NB4 (cell line): ENCODE data around the gene GPR176.
A peak's percentile ranks its signal among the peaks of the same experiment; 100 is the strongest.

Experiments
- DNase-seq: peaks from one replicate; pipeline ENCODE4 v3.0.0; 2010; ENCODE audit warnings: low read depth
- H3K4me3 ChIP-seq: one replicate; pipeline ENCODE4 v1.5.1; 2011; ENCODE audit warnings: mild to moderate bottlenecking, low read depth, low read length, moderate library complexity
- MYC ChIP-seq: IDR thresholded peaks from 2 replicates; pipeline ENCODE4 v1.6.1; 2011; ENCODE audit warnings: low read depth, low read length
- POLR2A ChIP-seq: IDR thresholded peaks from 2 replicates; pipeline ENCODE4 v1.6.1; 2011; ENCODE audit warnings: mild to moderate bottlenecking; ENCODE audit not compliant: insufficient read length; ENCODE audit errors: extremely low read depth
- TF ChIP-seq, protein P1 (sequence below): IDR thresholded peaks from 2 replicates; pipeline ENCODE4 v1.6.1; 2011; ENCODE audit warnings: low read depth, low read length
- TF ChIP-seq, protein P2 (sequence below): IDR thresholded peaks from one replicate; pipeline ENCODE4 v1.5.1; 2012; ENCODE audit warnings: low read depth, low read length

Gene GPR176

DNA sequence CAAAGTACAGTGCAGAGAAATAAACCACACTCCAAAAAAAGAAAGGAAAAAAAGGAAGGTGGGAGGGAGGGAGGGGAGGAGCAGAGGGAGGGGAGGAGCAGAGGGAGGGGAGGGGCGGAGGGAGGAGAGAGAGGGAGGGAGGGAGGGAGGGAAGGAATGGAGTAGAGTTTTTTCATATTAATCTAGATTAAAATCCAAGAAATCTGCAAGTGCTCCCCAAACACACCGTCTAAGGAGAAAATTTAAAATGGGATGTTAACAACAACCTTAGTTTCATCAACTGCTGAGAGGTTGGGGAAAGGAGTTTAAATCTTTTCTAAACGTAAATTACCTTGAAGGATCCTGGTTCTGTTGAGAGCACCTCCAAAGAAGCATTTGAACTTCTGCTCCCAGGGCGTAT is 144.0 kb downstream of the GPR176 start:
- H3K4me3 ChIP-seq, result no peak overlapping the region
- DNase-seq, result no peak
- TF ChIP-seq, protein P1, sequence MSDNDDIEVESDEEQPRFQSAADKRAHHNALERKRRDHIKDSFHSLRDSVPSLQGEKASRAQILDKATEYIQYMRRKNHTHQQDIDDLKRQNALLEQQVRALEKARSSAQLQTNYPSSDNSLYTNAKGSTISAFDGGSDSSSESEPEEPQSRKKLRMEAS, result no peak
- TF ChIP-seq POLR2A, result no peak
- TF ChIP-seq, protein P2, sequence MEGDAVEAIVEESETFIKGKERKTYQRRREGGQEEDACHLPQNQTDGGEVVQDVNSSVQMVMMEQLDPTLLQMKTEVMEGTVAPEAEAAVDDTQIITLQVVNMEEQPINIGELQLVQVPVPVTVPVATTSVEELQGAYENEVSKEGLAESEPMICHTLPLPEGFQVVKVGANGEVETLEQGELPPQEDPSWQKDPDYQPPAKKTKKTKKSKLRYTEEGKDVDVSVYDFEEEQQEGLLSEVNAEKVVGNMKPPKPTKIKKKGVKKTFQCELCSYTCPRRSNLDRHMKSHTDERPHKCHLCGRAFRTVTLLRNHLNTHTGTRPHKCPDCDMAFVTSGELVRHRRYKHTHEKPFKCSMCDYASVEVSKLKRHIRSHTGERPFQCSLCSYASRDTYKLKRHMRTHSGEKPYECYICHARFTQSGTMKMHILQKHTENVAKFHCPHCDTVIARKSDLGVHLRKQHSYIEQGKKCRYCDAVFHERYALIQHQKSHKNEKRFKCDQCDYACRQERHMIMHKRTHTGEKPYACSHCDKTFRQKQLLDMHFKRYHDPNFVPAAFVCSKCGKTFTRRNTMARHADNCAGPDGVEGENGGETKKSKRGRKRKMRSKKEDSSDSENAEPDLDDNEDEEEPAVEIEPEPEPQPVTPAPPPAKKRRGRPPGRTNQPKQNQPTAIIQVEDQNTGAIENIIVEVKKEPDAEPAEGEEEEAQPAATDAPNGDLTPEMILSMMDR, result no peak
- no peak for TF ChIP-seq MYC

DNA sequence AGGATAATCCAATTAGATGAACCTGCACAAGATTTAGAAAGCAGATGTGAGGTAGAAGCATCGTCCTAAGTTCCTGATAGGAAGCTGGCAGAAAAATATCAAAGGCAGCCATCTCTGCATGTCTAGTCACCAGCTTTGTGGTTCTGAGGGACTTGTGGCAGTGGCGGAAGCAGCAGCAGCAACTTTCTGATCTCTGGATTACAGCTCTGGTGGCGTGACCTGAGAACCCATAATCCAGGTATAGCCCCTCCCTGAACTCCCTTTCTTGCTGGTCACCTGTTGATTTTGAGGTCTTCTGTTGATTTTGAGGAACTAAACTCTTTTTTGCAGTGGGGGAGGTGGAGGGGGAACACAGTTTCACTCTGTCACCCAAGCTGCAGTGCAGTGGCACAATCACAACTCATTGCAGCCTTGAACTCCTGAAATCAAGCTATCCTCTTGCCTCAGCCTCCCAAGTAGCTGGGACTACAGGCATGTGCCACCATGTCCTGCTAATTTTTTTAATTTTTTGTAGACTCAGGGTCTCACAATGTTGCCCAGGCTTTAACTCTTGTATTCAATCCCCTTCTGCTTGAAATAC is 145.3 kb downstream of the GPR176 start:
- no peak overlapping the region for H3K4me3 ChIP-seq
- peak; percentile 19 for DNase-seq
- TF ChIP-seq, protein P2, result no peak
- no peak for TF ChIP-seq MYC
- TF ChIP-seq POLR2A, result no peak

DNA sequence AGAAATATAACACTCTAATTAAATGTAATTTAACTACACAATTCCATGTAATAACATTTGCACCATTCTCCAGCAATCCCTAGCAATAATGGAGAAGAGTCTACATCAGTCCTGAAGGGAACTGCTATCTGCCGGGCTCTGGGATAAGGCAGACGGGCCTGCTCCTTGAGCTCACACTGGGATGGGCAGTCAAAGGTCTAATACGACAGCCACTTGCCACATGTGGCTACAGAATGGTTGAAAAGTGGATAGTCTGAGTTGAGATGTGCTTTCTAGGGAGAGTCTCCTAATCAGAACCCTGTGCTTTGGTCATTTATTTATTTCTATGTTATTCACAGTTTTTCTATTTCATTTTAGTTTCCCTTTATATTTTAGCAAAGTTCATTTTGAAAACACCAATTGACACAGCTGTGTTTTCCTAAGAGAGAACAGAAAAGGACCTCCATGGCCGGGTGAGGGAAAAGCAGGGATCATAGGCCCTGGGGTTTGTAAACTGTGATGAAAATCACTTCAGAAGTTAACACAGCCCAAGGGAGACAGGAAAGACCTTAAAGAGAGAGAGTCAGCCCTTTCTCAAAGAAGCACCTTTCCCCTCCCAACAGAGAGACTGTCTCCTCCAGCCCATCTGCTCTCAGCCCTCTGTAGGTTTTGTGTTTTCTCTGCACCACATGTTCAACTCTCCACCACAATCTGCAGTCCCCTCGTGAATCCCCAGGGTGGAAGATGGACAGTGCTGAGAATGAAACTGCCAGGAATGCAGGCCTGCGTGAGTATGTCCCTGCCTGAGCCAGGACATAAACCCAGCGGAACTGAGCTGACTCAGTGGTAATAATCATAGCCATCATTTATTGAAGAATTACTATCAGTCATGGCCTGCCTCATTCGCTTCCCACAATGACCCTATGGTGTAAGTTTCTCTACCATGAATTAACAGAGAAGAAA is 149.0 kb downstream of the GPR176 start:
- no peak for TF ChIP-seq MYC
- TF ChIP-seq, protein P1, result no peak
- TF ChIP-seq POLR2A, result no peak
- TF ChIP-seq, protein P2, result no peak
- no peak for DNase-seq
- H3K4me3 ChIP-seq, result no peak overlapping the region

DNA sequence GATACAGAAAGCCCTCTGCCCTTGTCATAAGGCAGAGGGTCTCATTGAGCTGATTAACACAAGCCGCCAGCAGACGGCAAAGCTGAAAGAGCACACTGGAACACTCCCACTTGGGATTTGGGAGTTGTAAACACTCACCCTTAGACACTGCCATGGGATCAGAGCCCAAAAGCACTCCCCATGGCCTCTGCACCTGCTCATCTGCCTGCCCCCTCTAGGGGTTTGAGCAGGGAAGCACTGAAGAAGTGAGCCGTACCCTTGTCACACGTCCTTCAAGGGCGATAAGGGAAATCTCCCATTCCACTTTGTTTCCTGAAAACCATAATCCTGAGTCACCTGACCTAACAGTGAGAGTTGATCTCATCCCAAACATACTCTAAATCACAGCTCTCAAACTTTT is 152.1 kb downstream of the GPR176 start:
- no peak for DNase-seq
- TF ChIP-seq, protein P2, result no peak
- TF ChIP-seq, protein P1, result no peak
- no peak for TF ChIP-seq POLR2A
- TF ChIP-seq MYC, result no peak

DNA sequence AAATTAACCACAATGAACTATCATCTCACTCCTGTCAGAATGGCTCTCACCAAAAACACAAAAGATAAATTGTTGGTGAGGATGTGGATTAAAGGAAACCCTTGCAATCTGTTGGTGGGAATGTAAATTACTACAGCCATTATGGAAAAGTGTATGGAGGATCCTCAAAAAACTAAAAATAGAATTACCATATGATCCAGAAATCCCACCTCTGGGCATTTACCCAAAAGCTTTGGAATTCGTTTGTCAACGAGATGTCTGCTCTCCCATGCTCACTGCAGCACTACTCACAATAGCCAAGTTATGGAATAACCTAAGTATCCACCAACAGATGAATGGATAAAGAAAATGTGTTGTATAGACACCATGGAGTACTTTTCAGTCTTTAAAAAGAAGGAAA is 159.1 kb downstream of the GPR176 start:
- no peak for DNase-seq
- TF ChIP-seq, protein P2, result no peak
- TF ChIP-seq MYC (no peak), POLR2A (no peak)
- TF ChIP-seq, protein P1, result no peak
- H3K4me3 ChIP-seq, result no peak overlapping the region

More for the DNA sequence above, 152.1 kb downstream of the GPR176 start:
- no peak overlapping the region for H3K4me3 ChIP-seq
